NB4 (cell line): ENCODE data around the gene IQGAP2.

ENCODE experiments used
- CTCF ChIP-seq: IDR thresholded peaks from one replicate; pipeline ENCODE4 v1.5.1; 2012; ENCODE audit warnings: low read depth, low read length
- MYC ChIP-seq: IDR thresholded peaks from 2 replicates; pipeline ENCODE4 v1.6.1; 2011; ENCODE audit warnings: low read depth, low read length

DNA sequence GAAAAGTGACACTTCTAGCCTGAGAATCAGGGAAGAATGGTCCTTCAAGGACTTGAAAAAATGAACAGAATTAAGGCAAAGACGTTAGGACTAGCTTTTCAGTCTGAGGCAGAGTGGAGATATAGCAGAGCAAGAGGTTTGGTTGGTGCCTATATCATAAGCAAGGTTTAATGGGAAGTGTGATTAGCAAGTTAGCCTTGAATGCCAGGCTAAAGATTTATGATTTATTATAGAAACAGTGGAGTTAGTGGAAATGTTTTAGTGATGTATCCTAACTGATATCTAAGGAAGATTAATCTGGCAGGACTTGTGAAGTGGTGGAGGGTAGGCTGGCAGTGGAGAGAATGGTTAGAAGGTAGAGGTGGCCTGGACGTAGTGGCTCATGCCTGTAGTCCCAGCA lies 213.1 kb downstream of the IQGAP2 start:
- TF ChIP-seq MYC, result no peak
- TF ChIP-seq CTCF, result no peak
